Activated T-helper 9 cell treated with anti-CD3 and anti-CD28 coated beads, Interleukin-2, amount 50 U/mL, for 16 hours (primary cell): ENCODE measurements around the gene AKAP12.
"Not testable (repeated sequence)": the region's sequence is repeated elsewhere in the genome, so short reads cannot be mapped to it uniquely, and the experiment has no call there.

Source experiments
- DNase-seq: peaks from one replicate; pipeline ENCODE4 v3.0.0-alpha.2; 2020; ENCODE audit warnings: low read depth

AKAP12 gene

GRCh38 chr6:151315661-151316060, 75.9 kb downstream of the AKAP12 start:
- DNase-seq: not testable (repeated sequence)

DNA sequence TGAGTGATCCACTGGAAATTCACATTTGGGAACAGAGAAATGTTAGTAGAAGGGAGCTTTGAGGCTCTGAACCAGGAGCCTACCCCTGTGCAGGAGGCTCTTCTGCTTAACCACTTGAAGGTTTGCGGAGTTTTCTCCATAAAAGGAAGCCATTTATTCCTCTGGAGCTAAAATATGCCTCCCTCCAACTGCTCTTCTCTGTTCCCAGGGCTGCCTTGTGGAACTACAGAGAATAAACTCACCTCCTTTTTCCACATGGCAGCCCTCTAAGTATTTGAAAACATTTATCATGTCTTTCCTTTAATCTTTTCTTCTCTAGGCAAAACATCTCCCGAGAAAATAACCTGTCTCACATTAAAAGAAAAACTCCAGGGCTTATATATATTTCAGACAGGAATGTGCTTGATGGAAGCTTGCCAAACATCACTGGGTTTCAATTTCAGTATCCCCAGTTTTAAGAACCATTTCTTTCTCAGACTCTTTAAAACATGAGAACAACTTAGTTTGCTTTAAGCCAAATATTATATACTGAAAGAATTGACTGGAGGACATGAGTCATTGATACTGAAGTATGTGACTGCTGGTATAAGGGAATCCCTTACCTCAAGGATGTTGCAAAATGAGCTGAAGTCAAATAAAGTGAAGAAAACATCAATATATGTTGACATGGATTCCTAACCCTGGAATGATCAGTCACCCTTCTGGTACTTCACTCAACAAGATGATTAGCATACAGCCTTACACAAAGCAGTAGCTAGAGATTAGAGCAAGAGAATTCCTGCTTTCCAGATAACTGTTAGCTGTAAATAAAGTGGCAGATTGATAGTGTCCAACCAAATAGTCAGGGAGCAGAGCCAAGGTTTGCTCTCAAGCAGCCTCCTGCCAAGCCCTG, 77.6 kb downstream of the AKAP12 start:
- no peak for DNase-seq

DNA sequence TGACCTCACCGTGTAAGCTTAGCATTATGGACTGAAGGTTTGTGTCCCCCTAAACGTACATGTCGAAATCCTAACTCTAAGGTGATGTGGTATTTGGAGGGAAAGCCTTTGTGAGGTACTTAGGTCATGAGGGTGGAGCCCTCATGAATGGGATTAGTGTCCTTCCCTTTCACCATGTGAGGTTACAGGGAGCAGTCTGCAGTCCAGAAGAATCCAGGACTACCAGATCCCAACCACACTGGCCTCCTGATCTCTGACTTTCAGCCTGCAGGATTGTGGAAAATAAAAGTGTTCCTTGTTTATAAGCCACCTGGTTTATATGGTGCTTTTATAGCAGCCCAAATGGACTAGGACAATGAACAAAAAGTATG, 78.2 kb downstream of the AKAP12 start:
- DNase-seq: no peak

- DNase-seq: no peak
Measured at GRCh38 chr6:151320140-151320539, 80.4 kb downstream of the AKAP12 start.

- no peak for DNase-seq
Measured at GRCh38 chr6:151321438-151321837, 81.7 kb downstream of the AKAP12 start.

GRCh38 chr6:151322570-151322969, 82.8 kb downstream of the AKAP12 start:
- no peak for DNase-seq

DNA sequence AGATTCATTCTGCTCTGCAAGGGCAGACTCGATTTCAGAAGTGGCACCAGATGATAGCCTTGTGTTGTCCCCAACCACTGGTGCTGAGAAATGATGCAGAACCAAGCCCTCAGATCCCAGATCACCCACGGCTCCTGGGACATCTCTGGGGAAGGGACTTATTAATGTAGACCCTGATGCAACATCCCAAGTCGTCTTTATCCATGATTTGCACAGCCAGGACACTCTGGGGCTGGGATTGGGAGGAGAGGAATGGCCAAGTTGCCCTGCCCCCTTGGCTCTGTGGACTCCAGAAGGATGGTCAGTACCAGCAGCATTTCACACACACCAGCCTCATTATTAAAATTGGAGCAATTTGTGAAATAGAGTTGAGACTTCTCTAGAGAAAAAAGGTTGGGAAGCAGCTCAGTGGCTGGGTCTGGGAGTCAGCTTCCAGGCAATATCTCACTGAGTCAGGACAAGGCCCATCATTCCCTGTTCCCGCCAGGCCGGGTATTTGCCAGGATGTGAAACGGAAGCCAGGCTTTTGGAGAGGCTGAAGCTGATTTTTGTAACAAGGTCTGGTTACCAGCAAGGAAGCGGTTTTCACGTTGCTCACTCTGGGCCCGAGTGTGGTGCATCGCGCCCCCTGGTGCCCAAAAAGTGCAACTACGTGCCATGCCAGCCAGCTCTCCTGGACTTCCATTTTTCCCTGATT, 84.2 kb downstream of the AKAP12 start:
- DNase-seq: peak; percentile 58

GRCh38 chr6:151324488-151324825, 84.7 kb downstream of the AKAP12 start:
- no peak for DNase-seq

DNA sequence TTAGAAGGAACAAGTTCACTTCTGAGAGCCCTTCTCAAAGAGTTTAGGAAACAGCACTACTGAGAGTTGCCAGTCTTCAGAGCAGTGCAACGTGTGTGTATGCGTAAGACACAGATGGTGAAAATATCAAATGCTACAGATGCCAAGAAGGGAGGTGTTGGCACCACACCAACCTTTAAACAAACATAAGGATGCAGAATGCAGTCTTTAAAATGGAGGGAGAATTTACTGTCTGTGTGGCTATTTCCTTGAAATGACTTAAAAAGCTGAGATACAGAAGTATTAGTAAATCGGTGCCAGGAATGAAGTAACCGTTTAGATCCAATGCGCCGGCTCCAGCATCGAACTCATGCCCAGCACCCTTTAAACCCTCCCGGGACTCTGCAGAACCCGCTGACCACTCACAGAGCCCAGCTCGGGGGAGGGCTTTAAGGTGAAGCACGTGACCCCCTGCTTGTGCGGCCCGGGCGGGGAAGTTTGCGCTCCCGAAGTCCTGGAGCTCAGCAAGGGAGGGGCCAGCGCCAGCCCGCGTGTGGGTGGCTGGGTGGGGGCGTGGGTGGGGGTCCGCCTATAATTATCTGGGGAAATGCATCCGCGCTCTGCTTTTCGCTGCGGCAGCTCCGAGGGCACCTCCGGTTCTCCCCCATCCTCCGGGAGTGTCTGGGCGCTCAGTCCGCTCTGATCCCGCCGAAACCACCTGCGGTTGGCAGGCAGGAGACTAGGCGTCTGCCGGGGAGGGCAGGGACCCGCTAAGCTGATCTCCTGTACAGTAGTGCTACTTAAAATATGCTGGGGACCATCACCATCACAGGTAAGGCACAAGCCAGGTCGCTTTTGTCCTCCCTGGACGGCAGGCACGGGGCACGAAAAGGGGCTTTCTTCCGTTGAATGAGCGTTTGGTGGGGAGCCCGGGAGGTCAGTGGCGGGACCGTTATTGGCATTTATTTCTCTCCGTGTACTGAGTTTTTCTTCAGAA, 85.6 kb downstream of the AKAP12 start:
- DNase-seq: no peak

DNA sequence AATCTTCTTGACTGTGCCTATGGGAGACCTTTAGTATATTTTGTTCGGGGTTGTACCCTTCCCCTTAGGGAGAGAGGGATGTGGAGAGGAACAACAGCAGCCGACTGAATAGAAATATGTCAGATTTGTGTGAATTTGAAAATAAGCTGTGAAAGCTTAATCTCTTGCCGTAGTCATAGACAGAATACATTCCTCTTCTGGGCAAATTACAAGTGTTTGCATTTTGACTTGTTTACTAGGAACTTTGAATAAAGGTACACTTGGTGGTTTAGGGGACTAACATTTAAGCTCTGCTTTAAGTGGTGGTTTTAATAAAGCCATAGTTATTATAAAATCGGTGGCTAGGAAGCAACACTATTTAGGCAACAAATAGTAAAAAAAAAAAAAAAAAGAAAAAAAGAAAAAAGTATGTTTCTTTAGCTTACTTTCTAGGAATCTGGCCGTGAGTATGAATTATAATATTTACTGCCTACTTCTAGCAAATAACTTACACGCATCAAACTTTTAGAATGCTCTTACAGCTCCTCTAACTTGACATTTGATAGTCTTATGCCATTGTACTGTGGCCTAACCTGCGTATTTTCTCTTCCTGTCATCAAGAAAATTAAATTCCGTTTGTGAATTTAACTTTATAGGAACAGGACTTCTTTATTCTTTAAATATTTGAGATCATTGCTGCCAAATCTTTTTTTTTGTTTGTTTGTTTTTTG, 86.5 kb downstream of the AKAP12 start:
- no peak for DNase-seq

DNA sequence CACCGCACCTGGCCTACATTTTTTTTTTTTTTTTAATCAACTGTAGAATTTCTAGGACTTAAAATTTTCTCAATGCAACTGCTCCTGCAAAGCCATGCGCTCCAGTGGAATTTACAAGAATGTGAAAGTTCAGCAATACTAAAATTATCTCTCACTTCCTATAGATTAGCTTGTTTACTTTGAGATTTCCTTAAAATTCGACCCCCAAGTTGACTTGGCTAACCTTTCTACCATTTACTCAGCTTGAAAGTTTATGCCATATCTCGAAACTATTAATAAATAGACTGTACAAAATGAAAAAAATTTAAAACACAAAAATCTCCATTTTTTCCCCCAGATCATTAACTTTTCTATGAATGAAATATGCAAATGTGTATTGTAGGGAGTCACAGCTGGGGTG, 87.3 kb downstream of the AKAP12 start:
- DNase-seq: no peak

GRCh38 chr6:151330130-151330696, 90.4 kb downstream of the AKAP12 start:
- no peak for DNase-seq

DNA sequence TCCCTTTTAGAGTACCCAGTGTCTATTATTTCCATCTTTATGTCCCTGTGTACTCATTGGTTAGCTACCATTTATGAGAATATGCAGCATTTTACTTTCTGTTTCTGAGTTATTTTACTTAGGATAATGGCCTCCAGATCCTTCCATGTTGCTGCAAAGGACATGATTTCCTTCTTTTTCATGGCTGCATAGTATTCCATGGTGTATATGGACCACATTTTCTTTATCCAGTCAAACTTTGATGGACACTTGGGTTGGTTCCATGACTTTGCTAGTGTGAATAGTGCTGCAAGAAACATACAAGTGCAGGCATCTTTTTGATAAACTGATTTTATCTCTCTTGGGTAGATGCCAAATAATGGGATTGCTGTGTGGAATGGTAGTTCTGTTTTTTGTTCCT, 96.2 kb downstream of the AKAP12 start:
- no peak for DNase-seq

DNA sequence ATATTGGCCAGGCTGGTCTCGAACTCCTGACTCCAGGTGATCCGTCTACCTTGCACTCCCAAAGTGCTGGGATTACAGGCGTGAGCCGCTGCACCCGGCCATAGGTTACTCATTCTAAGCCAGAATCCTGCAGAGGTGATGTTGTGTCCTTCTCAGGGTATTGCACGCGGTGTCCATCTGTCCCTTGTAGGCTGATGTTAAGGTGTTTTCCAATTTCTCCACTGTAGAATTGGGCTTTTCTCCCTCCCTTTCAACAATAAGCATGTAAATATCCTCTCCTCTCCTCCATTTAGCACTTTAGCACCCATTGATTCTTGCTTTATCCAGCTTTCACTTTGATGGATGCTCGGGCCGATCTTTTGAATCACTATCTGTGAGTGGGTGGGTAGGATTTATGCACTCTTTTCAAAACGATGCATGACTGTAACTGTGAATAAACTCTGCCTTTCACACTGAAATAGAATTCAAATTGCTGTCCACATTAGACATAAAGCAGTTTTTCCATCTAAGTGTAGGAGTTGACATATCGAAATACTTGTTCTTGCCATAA, 99.0 kb downstream of the AKAP12 start:
- DNase-seq: no peak

DNA sequence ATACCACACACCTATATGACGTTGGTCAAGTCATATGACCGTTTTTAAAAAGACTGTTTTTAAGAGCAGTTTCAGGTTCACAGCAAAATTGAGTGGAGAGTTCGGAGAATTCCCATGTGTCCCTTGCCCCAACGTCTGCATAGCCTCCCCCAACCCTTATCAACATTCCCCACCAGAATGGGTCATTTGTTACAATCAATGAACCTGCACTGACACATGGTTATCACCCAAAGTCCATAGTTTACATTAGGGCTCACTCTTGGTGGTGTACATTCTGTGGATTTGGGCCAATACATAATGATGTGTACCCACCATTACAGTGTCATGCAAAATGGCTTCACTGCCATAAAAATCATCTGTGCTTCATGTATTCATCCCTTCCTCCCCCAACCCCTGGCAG, 99.6 kb downstream of the AKAP12 start:
- no peak for DNase-seq

DNA sequence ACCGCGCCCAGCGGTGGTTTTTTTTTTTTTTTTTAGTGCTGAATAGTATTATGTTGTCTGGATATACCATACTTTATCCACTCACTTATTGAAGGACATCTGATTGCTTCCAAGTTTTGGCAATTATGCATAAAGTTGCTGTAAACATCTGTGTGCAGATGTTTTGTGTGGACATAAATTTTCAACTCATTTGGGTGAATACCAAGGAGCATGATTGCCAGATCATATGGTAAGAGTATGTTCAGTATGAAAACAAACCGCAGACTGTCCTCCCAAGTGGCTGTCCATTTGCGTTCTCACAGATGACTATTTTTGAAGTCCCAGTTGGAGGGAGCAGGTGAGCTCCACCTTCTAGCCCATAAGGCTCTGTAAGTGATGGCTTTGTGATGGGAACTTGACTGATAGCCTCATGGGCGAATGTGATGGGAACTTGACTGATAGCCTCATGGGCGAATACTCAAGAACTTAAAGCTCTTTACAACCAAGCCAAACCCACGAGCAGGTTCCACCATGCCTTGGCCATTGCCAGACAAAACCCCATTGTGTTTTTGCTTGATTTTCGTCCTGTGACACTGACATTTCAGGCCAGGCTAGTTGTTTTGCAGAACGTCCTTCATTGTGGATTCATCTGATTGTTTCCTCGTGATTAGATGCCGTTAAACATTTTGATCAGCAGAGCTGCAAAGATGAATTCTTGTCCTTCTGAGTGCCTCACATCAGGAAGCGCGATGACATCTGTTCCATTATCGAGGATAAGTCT, 100.6 kb downstream of the AKAP12 start:
- DNase-seq: no peak

GRCh38 chr6:151341476-151342195, 101.9 kb downstream of the AKAP12 start:
- DNase-seq: no peak

DNA sequence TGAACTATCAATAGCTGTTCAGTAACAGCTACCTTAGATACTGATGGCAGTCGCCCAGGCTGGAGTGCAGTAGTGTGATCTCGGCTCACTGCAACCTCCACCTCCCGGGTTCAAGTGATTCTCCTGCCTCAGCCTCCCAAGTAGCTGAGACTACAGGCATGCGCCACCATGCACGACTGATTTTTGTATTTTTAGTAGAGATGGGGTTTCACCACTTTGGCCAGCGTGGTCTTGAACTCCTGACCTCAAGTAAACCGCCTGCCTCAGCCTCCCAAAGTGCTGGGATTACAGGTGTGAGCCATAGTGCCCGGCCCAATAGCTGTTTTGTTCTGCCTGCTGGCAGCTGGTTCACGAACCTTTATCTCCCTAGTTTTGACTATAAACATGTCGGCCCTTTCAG, 103.0 kb downstream of the AKAP12 start:
- DNase-seq: not testable (repeated sequence)

DNA sequence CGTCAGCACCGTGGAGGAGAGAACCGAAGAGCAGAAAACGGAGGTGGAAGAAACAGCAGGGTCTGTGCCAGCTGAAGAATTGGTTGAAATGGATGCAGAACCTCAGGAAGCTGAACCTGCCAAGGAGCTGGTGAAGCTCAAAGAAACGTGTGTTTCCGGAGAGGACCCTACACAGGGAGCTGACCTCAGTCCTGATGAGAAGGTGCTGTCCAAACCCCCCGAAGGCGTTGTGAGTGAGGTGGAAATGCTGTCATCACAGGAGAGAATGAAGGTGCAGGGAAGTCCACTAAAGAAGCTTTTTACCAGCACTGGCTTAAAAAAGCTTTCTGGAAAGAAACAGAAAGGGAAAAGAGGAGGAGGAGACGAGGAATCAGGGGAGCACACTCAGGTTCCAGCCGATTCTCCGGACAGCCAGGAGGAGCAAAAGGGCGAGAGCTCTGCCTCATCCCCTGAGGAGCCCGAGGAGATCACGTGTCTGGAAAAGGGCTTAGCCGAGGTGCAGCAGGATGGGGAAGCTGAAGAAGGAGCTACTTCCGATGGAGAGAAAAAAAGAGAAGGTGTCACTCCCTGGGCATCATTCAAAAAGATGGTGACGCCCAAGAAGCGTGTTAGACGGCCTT, 110.0 kb downstream of the AKAP12 start:
- no peak for DNase-seq
